Vagina (tissue), 2 donors: ENCODE measurements around the gene TMEM220.

Source experiments
- POLR2A ChIP-seq, 2 donors: fragments of 450-650 bp; IDR thresholded peaks; one replicate each; pipeline ENCODE4 v1.6.1; 2017; ENCODE audit warnings: antibody characterized with exemption in 2 of 2, mild to moderate bottlenecking in 2 of 2, moderate library complexity in 2 of 2
- POLR2AphosphoS5 ChIP-seq, 2 donors: sonication (generic); formaldehyde crosslinking; IDR thresholded peaks; one replicate each; pipeline ENCODE4 v1.9.0; 2017; ENCODE audit warnings: antibody characterized with exemption in 2 of 2, mild to moderate bottlenecking in 2 of 2, low read depth in 1 of 2; ENCODE audit not compliant: insufficient read depth in 1 of 2
- TF ChIP-seq, protein P1 (sequence below), 3 experiments: fragments of 450-650 bp in 2 of 3; fragments of 200-600 bp in 1 of 3; sonication (generic) in 1 of 3; IDR thresholded peaks; one replicate each; pipeline ENCODE4 v1.5.1; 2017 to 2019; ENCODE audit warnings: antibody characterized with exemption in 3 of 3, mild to moderate bottlenecking in 2 of 3, moderate library complexity in 2 of 3

DNA sequence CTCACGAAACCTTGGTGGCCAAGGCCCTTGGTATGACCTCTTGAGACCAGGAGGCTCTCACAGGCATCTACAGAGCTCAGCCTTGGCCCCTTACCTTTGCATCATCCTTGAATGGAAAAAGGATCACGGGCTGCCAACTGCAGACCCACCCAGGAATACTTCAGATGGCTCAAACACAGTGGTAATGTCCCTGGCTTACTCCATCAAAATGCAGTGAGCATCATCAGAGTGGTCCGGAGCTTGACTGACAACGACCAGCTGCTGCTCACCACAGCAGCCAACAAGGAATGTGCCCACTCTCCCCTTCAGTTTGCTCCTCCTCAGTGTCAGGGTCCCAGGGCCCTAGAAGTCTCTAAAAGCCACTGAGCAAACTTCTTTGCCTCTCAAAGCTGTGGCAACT is 55.1 kb downstream of the TMEM220 start:
- TF ChIP-seq POLR2A (IDR thresholded peaks at IDR 0.05) (no peak), POLR2AphosphoS5 (IDR thresholded peaks at IDR 0.05; ENCODE audit: insufficient read depth in 1 of 2, low read depth in 1 of 2) (no peak)
- TF ChIP-seq, protein P1, sequence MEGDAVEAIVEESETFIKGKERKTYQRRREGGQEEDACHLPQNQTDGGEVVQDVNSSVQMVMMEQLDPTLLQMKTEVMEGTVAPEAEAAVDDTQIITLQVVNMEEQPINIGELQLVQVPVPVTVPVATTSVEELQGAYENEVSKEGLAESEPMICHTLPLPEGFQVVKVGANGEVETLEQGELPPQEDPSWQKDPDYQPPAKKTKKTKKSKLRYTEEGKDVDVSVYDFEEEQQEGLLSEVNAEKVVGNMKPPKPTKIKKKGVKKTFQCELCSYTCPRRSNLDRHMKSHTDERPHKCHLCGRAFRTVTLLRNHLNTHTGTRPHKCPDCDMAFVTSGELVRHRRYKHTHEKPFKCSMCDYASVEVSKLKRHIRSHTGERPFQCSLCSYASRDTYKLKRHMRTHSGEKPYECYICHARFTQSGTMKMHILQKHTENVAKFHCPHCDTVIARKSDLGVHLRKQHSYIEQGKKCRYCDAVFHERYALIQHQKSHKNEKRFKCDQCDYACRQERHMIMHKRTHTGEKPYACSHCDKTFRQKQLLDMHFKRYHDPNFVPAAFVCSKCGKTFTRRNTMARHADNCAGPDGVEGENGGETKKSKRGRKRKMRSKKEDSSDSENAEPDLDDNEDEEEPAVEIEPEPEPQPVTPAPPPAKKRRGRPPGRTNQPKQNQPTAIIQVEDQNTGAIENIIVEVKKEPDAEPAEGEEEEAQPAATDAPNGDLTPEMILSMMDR (IDR thresholded peaks at IDR 0.05), result no peak
